Measurements from ENCODE around the gene NSUN6. TPM values are rescaled to one million over a fixed set of nuclear protein-coding genes. Genes with fewer than 3 reads are reported as not detected.

The NSUN6 gene
- polyA plus RNA-seq, 1 of the 3 experiments (the other 2 are of a cell fraction) = 5.3 TPM

DNA sequence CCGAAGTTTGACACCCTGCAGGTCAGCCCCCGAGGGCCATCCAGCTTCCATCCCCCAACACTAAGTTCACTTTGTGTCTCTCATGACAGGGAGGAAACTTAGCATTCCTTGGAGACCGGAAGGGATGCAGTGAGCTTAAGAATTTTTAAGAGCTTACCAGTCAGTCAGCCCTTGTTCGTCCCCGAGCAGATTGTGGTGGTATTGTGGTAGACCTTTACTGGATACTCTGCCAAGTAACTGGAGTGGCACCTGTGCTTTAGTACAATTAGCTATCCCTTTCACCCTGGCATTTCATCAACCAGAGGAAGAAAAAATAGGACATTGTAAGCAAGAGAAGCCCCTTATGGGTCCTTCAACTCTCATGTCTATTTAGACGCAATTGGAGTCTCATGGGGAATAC lies 74.8 kb downstream of the NSUN6 start:
- Histone ChIP-seq H2AFZ (ENCODE audit: low read depth) (no peak overlapping the region), H3K9ac (no peak overlapping the region), H3K4me1 (ENCODE audit: control insufficient read depth in 1 of 2, insufficient read depth in 2 of 2, low read depth in 1 of 2, low read length in 1 of 2) (no peaks in the 10 kb centered on the region), H3K4me3 (ENCODE audit: low read depth in 2 of 2, low read length in 1 of 2) (no peak overlapping the region), H3F3A (replicated peaks; ENCODE audit: insufficient read depth) (no peaks in the 10 kb centered on the region), H3K9me2 (no peaks in the 10 kb centered on the region), H4K20me1 (ENCODE audit: insufficient read depth) (no peaks in the 10 kb centered on the region), H3K9me3 (no peaks in the 10 kb centered on the region), H3K4me2 (no peak overlapping the region), H3K27ac (ENCODE audit: low read depth in 2 of 2, low read length in 1 of 2) (no peak overlapping the region), H3K36me3 (replicated peaks in 1 of 2; ENCODE audit: control insufficient read depth in 1 of 2, insufficient read depth in 2 of 2, low read length in 1 of 2) (peaks cover 7 to 9% of the 10 kb centered on the region in 2 experiments), H3K27me3 (ENCODE audit: insufficient read depth) (no peaks in the 10 kb centered on the region), H3K79me2 (ENCODE audit: insufficient read depth) (no peaks in the 10 kb centered on the region)
- POLR2A ChIA-PET = no interaction called here
- DNase-seq = no peak
- CTCF ChIA-PET = no interaction called here
- 100% methylated on average over 6 of the region's 6 CpGs for WGBS (ENCODE audit: low lambda C conversion rate)
- TF ChIP-seq POLR2AphosphoS5 (IDR thresholded peaks at IDR 0.05; ENCODE audit: low read depth, low read length) = no peak
- no peak for TF ChIP-seq RXRA (IDR thresholded peaks at IDR 0.05; ENCODE audit: borderline replicate concordance, low read depth)
- no peak for TF ChIP-seq PBX3 (IDR thresholded peaks at IDR 0.05)
- TF ChIP-seq YY1 (IDR thresholded peaks at IDR 0.05; ENCODE audit: low read depth) = no peak
- no peak for TF ChIP-seq CHD2 (IDR thresholded peaks at IDR 0.05; ENCODE audit: low read length, partially characterized antibody)
- TF ChIP-seq FOSL2 (IDR thresholded peaks at IDR 0.05; ENCODE audit: borderline replicate concordance, low read depth) = no peak
- no peak for TF ChIP-seq MAX (IDR thresholded peaks at IDR 0.05; ENCODE audit: low read depth)
- no peak for TF ChIP-seq RFX5 (IDR thresholded peaks at IDR 0.05; ENCODE audit: low read length)
- no peak for TF ChIP-seq SMC3 (IDR thresholded peaks at IDR 0.05; ENCODE audit: low read depth, low read length)
- no peak for TF ChIP-seq FOXM1 (IDR thresholded peaks at IDR 0.05; ENCODE audit: low read depth)
- TF ChIP-seq MEF2A (IDR thresholded peaks at IDR 0.05; ENCODE audit: borderline replicate concordance, low read depth) = no peak
- no peak for TF ChIP-seq GABPA (IDR thresholded peaks at IDR 0.05; ENCODE audit: low read depth)
- TF ChIP-seq NFIC (IDR thresholded peaks at IDR 0.05; ENCODE audit: borderline replicate concordance) = no peak
- TF ChIP-seq GATA2 (CRISPR knock-in tag; IDR thresholded peaks at IDR 0.05) = no peak
- TF ChIP-seq TCF12 (IDR thresholded peaks at IDR 0.05) = no peak
- no peak for TF ChIP-seq EZH2phosphoT487 (IDR thresholded peaks at IDR 0.05; ENCODE audit: borderline replicate concordance, low read depth)
- TF ChIP-seq MXI1 (IDR thresholded peaks at IDR 0.05; ENCODE audit: low read depth, low read length) = no peak
- no peak for TF ChIP-seq RCOR1 (IDR thresholded peaks at IDR 0.05; ENCODE audit: low read length)

GRCh38 chr10:18572959-18573561 lies 78.3 kb downstream of the NSUN6 start:
- H3K9ac ChIP-seq = no peak overlapping the region
- no peaks in the 10 kb centered on the region for H3K9me2 ChIP-seq
- no peaks in the 10 kb centered on the region for H3K9me3 ChIP-seq
- no peaks in the 10 kb centered on the region for H3F3A ChIP-seq (replicated peaks; ENCODE audit: insufficient read depth)
- H3K36me3 ChIP-seq (replicated peaks in 1 of 2; ENCODE audit: control insufficient read depth in 1 of 2, insufficient read depth in 2 of 2, low read length in 1 of 2) = peaks cover 0 to 3% of the 10 kb centered on the region in 2 experiments
- H3K27me3 ChIP-seq (ENCODE audit: insufficient read depth) = no peaks in the 10 kb centered on the region
- no peak overlapping the region for H3K4me2 ChIP-seq
- H3K79me2 ChIP-seq (ENCODE audit: insufficient read depth) = no peaks in the 10 kb centered on the region
- no peak overlapping the region for H2AFZ ChIP-seq (ENCODE audit: low read depth)
- no peak overlapping the region for H3K4me3 ChIP-seq (ENCODE audit: low read depth in 2 of 2, low read length in 1 of 2)
- no peak overlapping the region for H3K27ac ChIP-seq (ENCODE audit: low read depth in 2 of 2, low read length in 1 of 2)
- TF ChIP-seq GABPA (IDR thresholded peaks at IDR 0.05; ENCODE audit: low read depth) (no peak), RCOR1 (IDR thresholded peaks at IDR 0.05; ENCODE audit: low read length) (no peak), FOSL2 (IDR thresholded peaks at IDR 0.05; ENCODE audit: borderline replicate concordance, low read depth) (no peak), YY1 (IDR thresholded peaks at IDR 0.05; ENCODE audit: low read depth) (no peak), TCF12 (IDR thresholded peaks at IDR 0.05) (no peak), FOXM1 (IDR thresholded peaks at IDR 0.05; ENCODE audit: low read depth) (no peak), MXI1 (IDR thresholded peaks at IDR 0.05; ENCODE audit: low read depth, low read length) (no peak), PBX3 (IDR thresholded peaks at IDR 0.05) (no peak), NRF1 (IDR thresholded peaks at IDR 0.05; ENCODE audit: low read depth, low read length) (no peak), RFX5 (IDR thresholded peaks at IDR 0.05; ENCODE audit: low read length) (no peak), JUND (IDR thresholded peaks at IDR 0.05) (no peak)
- TF ChIP-seq, protein P1, sequence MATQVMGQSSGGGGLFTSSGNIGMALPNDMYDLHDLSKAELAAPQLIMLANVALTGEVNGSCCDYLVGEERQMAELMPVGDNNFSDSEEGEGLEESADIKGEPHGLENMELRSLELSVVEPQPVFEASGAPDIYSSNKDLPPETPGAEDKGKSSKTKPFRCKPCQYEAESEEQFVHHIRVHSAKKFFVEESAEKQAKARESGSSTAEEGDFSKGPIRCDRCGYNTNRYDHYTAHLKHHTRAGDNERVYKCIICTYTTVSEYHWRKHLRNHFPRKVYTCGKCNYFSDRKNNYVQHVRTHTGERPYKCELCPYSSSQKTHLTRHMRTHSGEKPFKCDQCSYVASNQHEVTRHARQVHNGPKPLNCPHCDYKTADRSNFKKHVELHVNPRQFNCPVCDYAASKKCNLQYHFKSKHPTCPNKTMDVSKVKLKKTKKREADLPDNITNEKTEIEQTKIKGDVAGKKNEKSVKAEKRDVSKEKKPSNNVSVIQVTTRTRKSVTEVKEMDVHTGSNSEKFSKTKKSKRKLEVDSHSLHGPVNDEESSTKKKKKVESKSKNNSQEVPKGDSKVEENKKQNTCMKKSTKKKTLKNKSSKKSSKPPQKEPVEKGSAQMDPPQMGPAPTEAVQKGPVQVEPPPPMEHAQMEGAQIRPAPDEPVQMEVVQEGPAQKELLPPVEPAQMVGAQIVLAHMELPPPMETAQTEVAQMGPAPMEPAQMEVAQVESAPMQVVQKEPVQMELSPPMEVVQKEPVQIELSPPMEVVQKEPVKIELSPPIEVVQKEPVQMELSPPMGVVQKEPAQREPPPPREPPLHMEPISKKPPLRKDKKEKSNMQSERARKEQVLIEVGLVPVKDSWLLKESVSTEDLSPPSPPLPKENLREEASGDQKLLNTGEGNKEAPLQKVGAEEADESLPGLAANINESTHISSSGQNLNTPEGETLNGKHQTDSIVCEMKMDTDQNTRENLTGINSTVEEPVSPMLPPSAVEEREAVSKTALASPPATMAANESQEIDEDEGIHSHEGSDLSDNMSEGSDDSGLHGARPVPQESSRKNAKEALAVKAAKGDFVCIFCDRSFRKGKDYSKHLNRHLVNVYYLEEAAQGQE (IDR thresholded peaks at IDR 0.05; ENCODE audit: low read depth, low read length) = no peak
- TF ChIP-seq, protein P2, sequence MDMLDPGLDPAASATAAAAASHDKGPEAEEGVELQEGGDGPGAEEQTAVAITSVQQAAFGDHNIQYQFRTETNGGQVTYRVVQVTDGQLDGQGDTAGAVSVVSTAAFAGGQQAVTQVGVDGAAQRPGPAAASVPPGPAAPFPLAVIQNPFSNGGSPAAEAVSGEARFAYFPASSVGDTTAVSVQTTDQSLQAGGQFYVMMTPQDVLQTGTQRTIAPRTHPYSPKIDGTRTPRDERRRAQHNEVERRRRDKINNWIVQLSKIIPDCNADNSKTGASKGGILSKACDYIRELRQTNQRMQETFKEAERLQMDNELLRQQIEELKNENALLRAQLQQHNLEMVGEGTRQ (IDR thresholded peaks at IDR 0.05; ENCODE audit: borderline replicate concordance, low read depth, low read length) = no peak
- no peaks in the 10 kb centered on the region for H3K4me1 ChIP-seq (ENCODE audit: control insufficient read depth in 1 of 2, insufficient read depth in 2 of 2, low read depth in 1 of 2, low read length in 1 of 2)
- no peak for DNase-seq
- no peaks in the 10 kb centered on the region for H4K20me1 ChIP-seq (ENCODE audit: insufficient read depth)
- WGBS (ENCODE audit: low lambda C conversion rate) = 95% methylated on average over 8 of the region's 8 CpGs
- POLR2A ChIA-PET = no interaction called here
- CTCF ChIA-PET = no interaction called here

Data from SK-N-SH (cell line).